ENCODE measurements around the gene ANKS1A.

DNA sequence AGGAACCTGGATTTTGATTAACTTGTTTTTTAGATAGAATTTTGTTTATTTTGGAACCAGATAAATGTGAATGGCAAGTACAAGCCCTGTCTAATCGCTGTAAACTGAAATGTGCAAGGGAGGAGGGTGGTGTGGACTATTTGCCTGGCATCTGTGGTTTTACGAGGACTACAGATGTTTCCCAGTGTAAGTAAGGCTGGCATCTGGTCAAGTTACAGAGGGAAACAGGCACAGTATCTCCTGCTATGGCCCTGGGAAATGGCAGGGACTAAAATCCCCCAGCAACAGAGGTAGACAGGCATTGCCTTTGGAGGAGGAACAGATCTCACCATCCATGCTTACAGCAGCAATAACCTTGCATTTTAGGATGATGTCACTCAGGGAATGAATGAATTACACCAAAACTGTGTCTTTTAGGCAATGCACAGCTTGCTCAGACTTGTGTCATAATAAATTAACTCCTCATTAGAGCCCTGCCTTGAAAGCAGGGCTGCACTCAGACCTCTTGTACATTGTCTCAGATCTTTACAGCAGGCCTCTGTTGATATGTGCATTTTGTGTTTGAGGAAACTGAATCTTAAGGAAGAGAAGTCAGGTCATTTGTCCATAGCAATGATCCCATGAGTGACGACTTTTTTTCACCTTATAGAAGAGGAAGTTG is 155.8 kb downstream of the ANKS1A start:
- TF ChIP-seq, protein P1, sequence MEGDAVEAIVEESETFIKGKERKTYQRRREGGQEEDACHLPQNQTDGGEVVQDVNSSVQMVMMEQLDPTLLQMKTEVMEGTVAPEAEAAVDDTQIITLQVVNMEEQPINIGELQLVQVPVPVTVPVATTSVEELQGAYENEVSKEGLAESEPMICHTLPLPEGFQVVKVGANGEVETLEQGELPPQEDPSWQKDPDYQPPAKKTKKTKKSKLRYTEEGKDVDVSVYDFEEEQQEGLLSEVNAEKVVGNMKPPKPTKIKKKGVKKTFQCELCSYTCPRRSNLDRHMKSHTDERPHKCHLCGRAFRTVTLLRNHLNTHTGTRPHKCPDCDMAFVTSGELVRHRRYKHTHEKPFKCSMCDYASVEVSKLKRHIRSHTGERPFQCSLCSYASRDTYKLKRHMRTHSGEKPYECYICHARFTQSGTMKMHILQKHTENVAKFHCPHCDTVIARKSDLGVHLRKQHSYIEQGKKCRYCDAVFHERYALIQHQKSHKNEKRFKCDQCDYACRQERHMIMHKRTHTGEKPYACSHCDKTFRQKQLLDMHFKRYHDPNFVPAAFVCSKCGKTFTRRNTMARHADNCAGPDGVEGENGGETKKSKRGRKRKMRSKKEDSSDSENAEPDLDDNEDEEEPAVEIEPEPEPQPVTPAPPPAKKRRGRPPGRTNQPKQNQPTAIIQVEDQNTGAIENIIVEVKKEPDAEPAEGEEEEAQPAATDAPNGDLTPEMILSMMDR (conservative IDR thresholded peaks at IDR 0.05; ENCODE audit: low read depth, low read length), result no peak
- no peak for TF ChIP-seq EZH2 (IDR thresholded peaks at IDR 0.05; ENCODE audit: borderline replicate concordance, low read depth, low read length, poor library complexity, severe bottlenecking)
